Stimulated activated CD4-positive, alpha-beta T cell treated with anti-CD3 and anti-CD28 coated beads, Interleukin-2, amount 100 ng/mL, for 4 hours (primary cell): ENCODE data around the gene SGCE.

Source experiments
- DNase-seq: peaks from one replicate; pipeline ENCODE4 v3.0.0-alpha.2; 2020; ENCODE audit warnings: low read depth

Gene SGCE

GRCh38 chr7:94621120-94621519, 34.8 kb downstream of the SGCE start:
- no peak for DNase-seq

- peak; percentile 1 for DNase-seq
Observed at GRCh38 chr7:94620703-94621118, 35.2 kb downstream of the SGCE start.

GRCh38 chr7:94618126-94618525, 37.8 kb downstream of the SGCE start:
- DNase-seq: no peak

GRCh38 chr7:94616855-94617254, 39.1 kb downstream of the SGCE start:
- no peak for DNase-seq

GRCh38 chr7:94615666-94616065, 40.3 kb downstream of the SGCE start:
- no peak for DNase-seq

GRCh38 chr7:94612661-94613060, 43.3 kb downstream of the SGCE start:
- no peak for DNase-seq

- no peak for DNase-seq
Observed at GRCh38 chr7:94612253-94612652, 43.7 kb downstream of the SGCE start.

GRCh38 chr7:94609561-94609960, 46.4 kb downstream of the SGCE start:
- no peak for DNase-seq

- DNase-seq: no peak
Observed at GRCh38 chr7:94605031-94605430, 50.9 kb downstream of the SGCE start.

GRCh38 chr7:94602181-94602580, 53.8 kb downstream of the SGCE start:
- DNase-seq: no peak

GRCh38 chr7:94600267-94600666, 55.7 kb downstream of the SGCE start:
- no peak for DNase-seq

GRCh38 chr7:94595717-94596116, 60.2 kb downstream of the SGCE start:
- no peak for DNase-seq

GRCh38 chr7:94594882-94595281, 61.1 kb downstream of the SGCE start:
- DNase-seq: no peak

- no peak for DNase-seq
Observed at GRCh38 chr7:94591176-94591575, 64.8 kb downstream of the SGCE start.

- DNase-seq: no peak
Observed at GRCh38 chr7:94590526-94591162, 65.3 kb downstream of the SGCE start.

- no peak for DNase-seq
Observed at GRCh38 chr7:94588075-94588474, 67.9 kb downstream of the SGCE start.

GRCh38 chr7:94584113-94584512, 71.8 kb downstream of the SGCE start:
- DNase-seq: no peak

GRCh38 chr7:94580601-94581000, 75.3 kb downstream of the SGCE start:
- no peak for DNase-seq

GRCh38 chr7:94579470-94579869, 76.5 kb downstream of the SGCE start:
- DNase-seq: no peak

- no peak for DNase-seq
Observed at GRCh38 chr7:94578614-94579013, 77.3 kb downstream of the SGCE start.

- DNase-seq: no peak
Observed at GRCh38 chr7:94577357-94577756, 78.6 kb downstream of the SGCE start.

- no peak for DNase-seq
Observed at GRCh38 chr7:94576316-94576715, 79.6 kb downstream of the SGCE start.

GRCh38 chr7:94575646-94576045, 80.3 kb downstream of the SGCE start:
- DNase-seq: no peak

- DNase-seq: no peak
Observed at GRCh38 chr7:94571816-94572215, 84.1 kb downstream of the SGCE start.

GRCh38 chr7:94567396-94567795, 88.5 kb downstream of the SGCE start:
- DNase-seq: no peak
